Activated T-cell treated with anti-CD3 and anti-CD28 coated beads for 1 hour (primary cell): ENCODE data around the gene SLC13A2.
"Not testable (repeated sequence)": the region's sequence is repeated elsewhere in the genome, so short reads cannot be mapped to it uniquely, and the experiment has no call there.

Source experiments
- DNase-seq: peaks from one replicate; pipeline ENCODE4 v3.0.0-alpha.2; 2020; ENCODE audit warnings: low read depth

Gene SLC13A2

DNA sequence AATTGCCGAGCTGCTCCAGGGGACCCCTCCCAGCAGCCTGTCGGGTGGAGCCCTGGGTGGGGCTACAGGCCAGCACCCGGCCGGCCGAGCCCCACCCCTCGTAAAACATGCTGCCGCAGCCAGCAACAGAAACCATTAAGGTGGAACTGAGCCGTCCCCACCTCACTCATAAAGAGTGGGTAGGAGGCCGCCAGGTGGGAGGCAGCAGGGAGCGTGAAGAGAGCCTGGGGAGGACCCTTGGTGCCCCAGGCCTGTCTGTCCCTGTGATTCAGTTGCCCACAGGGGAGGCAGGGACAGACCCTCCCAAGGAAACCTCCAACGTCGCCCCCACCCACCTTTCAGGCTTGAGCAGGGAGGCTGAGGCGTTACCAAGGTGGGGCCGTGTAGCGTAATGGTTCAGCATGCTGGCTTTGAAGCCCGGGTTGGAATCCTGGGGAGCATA is 41.1 kb downstream of the SLC13A2 start:
- no peak for DNase-seq

DNA sequence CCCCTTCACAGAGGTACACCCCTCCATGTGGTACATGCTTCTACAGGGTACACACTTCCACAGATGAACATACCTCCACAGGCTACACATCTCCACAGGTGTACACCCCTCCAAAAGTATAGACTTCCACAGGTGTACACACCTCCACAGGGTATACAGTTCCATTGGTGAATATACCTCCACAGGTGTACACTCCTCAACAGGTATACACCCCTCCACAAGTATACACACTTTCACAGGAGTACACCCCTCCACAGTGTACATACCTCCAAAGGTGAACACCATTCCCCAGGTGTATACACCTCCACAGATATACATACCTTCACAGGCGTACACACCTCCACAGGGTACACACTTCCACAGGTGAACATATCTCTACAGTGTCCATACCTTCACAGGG is 42.1 kb downstream of the SLC13A2 start:
- no peak for DNase-seq

DNA sequence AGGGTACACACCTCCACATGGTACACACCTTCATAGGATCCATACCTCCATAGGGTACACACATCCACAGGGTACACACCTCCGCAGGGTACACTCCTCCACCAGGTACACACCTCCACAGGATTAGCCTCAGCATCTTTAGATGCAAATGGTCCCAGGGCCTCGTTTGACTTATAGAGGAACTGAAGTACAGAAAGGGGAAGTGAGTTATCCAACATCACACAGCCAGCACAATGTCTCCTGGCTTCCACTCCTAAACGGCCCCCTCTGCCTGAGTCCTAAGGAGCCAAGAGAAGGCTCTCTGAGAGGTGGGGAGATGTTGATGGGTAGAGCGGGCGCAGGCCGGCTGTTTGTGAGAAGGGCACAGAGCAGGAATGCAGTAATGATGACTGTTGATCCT is 44.7 kb downstream of the SLC13A2 start:
- DNase-seq: no peak

DNA sequence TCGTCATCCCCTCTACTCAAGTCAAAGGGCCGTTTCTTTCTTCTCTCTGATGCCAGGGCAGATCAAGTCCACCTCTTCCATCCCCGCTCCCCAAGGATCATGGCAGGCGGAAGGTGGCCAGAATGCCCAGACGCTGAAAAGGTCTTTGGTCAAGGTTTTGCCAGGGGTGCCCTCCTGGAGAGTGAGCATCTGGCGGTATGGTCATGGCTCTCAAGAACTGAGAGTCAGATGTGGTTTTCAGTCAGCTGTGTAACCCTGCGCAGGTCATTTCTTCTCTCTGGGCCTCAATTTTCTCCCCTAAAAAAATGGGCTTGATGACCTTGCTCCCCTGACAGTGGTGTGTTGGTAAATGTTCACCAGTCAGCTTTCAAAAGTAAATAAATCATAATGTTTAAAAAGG is 45.1 kb downstream of the SLC13A2 start:
- DNase-seq: no peak

DNA sequence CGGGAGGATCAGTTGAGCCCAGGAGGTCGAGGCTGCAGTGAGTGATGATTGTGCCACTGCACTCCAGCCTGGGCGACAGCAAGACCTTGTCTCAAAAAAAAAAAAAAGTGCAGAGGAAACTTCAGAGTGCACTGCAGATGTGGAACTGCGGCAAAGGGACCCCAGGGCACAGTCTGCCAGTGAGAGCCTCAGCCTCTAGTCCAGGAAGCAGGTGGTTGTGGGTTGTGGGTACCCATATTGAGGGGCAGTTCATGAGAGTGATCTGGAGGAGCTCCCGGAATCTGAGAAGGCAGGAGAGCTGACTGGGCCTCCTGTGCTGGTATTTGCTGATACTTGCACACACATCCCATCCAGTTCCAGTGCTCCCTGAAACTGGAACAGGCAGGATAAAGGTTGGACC is 45.8 kb downstream of the SLC13A2 start:
- no peak for DNase-seq

DNA sequence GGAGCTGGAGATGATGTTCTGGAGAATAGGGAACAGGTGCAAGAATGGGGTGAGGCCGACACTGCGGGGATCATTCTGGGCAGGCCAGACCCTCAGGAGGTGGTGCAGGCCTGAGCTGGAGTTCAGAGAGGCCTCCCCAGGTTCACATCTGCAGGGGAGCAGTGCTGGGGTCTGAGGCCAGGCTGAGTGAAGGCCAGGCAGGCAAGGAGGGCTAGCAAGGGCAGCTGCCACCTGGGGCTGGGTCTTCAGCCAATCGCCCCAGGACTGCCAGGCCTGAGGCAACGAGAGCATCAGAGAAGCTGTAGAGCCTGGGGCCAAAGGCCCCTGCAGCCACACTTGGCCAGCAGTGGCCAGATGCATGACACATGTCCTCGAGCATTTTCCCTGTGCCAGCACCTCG is 47.2 kb downstream of the SLC13A2 start:
- no peak for DNase-seq

DNA sequence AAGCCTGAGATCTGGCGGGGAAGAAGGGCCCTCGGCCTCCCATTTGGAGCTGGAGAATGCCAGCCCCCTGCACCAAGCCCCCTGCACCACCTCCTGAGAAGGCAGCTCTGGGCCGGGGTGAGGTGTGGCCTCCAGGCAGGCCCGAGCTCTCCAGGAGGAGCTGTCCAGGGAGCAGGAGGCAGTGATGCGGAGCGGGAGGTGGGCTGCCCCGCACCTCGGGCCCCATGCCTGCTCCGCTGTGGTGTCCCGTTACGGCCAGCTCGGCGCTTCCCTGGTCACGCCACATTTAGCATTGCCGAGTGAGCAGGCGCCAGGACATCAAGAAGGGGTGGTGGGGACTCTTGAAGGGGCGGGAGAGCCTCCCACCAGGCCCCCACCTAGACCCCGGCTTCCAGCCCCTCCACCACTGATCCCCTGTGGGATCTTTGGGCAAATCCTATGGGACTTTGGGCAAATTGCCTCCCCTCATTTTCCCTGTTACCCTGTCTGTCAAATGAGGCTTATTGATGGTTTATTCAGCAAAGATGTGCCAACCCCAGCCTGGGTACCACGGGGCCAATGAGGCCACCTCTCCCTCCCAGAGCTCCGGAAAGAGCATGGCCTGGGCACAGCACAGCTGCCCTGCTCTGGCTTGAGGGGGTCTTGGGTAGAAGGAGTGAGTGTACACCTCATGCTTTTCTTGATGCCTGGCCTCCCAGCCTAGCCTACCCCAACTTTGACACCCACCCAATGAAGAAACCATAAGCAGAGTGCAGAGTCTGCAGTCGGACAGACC is 48.1 kb downstream of the SLC13A2 start:
- no peak for DNase-seq

DNA sequence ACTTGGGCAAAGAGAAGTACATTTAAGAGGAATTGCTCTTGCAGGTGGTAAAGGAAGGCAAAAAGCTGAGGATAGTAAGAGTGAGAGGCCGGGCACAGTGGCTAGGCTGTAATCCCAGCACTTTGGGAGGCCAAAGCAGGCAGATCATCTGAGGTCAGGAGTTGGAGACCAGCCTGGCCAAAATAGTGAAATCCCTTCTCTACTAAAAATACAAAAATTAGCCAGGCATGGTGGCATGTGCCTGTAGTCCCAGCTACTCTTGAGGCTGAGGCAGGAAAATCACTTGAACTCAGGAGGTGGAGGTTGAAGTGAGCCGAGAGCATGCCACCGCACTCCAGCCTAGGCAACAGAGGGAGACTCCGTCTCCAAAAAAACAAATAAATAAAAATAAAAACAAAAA is 48.8 kb downstream of the SLC13A2 start:
- DNase-seq: not testable (repeated sequence)

DNA sequence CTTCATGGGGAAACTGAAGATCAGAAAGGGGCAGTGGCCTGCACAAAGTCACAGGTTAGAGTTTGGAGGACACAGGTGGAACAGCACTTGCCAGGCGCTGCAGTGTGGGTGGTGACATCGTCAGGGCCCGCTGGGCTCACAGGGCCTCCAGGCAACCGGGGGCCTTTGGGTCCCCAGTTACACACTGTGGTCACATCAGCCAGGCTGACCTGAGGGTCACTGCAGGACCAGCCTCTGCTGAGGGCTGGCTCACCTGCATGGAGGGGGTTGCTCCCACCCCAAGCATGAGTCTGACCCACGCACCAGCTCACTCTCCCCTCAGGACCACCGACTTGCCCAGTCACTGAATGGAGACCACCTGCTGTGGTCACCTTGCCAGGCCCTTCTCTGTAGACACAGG is 49.7 kb downstream of the SLC13A2 start:
- no peak for DNase-seq

DNA sequence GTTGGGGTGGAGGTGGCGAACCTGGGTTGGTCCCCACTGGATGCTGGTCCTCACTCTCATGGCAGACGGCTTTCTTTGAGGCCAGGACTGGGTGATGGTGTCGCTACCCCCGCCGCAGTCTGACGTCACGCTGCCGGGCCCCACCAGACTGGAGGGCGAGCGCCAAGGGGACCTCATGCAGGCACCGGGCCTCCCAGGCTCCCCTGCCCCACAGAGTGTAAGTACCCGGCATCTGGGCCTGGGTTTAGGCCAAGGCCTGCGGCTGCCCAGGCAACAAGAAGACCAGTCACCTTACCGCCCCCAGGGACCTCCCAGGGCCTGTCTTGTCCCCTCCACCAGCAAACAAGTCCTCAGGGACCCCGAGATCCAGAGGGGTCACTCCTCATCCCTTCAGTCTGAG is 50.4 kb downstream of the SLC13A2 start:
- DNase-seq: no peak

DNA sequence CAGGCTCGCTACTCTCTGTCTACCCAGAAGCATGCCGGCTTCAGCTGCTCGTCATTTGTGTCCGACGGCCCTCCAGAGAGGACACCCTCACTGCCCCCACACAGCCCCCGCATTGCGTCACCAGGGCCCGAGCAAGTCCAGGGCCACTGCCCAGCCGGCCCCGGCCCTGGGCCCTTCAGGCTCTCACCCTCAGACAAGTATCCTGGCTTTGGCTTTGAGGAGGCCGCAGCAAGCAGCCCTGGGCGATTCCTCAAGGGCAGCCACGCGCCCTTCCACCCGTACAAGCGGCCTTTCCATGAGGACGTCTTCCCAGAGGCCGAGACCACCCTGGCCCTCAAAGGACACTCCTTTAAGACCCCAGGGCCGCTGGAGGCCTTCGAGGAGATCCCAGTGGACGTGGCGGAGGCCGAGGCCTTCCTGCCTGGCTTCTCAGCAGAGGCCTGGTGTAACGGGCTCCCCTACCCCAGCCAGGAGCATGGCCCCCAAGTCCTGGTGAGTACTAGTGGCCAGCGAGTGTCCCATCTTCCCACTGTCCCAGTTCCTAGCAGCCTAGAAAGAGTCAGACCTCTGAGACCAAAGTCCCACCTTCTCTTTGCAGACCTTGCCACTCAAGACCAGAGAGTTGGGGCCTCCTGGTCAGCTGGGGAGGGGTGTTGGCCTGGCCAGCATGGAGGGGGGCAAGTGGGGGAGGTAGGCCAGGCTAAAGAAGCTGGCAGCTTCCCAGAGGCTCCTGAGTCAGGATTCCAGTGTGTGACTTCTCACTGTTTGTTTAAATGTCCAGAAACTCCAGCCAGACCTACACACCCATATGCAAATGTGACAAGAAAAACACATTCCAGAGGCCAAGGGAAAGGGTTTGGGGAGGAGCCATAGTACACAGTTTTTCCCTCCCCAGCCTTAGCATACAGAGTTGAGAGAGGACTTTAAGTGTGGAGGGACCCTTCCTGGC is 51.3 kb downstream of the SLC13A2 start:
- DNase-seq: no peak

DNA sequence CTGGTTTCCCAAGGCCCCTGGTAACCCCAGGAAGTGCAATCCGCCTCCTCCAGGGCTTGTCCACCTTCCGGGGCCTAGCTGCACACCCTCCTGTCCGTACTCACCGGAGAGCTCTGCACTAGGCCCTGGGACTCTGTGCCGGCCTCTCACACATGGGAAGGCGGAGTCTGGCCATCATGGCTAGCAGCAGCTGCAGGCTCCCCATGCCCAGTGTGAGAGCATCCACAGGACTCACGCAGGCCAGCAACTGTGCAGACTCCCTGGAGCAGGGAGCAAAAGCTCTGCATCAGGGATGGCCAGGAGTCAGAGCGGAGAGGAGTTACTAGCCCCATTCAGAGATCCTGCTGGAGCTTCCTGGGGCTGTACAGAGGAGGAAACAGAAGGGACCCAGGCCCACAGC is 52.9 kb downstream of the SLC13A2 start:
- DNase-seq: no peak

DNA sequence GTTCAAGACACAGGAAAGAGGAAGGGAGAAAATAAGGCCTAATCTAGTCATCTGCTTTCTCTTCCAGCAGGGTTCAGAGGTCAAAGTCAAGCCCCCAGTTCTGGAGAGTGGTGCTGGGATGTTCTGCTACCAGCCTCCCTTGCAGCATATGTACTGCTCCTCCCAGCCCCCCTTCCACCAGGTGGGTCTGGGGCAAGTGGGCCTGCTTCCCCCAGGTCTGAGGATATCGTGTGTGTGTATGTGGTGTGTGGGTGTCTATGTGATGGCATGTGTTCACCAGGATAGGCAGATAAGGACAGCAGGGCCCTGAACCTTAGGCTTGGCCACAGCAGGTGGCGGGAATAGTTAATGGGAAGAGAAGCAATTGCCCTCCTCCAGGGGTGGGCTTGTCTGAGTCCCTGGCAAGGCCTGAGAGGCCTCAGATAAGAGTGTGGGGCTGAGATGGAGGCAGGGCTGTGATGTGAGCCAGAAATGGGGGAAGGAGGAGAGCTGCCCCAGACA is 53.8 kb downstream of the SLC13A2 start:
- DNase-seq: no peak

DNA sequence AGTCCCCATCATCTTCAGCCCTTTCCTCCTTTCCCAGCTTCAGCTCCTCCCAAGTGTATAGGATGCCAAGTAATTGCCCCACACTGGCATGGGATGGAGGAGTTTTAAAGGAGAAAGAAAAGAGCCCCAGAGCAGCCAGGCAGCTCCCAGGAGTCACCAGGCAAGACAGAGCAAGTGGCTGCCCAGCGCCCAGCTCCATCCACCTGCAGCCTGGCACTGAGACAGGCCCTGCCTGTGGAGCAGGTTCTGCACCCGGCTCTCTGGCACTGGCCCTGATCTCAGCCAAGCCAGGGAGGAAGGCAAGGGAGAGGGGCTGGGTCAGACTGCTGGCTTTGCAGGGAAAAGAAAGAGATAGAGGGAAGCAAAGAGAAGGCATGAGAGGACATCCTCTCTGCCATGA is 54.4 kb downstream of the SLC13A2 start:
- DNase-seq: no peak

DNA sequence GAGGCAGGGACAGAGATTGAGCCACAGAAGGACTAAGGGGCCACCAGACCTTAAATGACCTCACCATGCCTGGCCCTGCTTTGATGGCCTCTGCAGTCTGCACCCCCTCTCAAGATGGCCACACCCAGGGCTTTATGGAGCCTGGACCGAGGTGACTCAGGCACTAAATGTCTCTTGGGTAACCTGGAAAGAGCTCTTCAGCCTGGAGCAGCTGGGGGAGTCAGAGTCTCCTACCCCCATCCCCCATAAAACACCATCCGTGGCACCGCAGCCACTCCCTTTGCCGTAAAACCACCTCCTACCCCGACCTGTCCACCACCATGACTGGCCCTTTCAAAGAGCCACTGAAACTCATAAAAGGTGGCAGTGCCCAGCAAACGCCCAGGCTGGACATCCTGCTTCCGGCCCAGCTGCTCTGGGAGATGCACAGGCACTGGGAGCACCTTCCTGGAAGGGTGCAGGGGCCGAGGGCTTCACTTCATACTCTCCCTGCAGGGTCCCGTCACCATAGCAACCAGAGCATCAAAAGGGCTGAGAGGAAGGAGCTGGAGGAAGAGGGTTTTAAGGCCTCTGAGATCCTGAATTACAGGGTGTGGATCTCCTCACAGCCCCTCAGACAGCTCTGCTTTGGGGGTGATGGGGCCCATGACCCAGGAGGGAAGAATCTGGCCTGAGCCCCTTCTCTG is 55.0 kb downstream of the SLC13A2 start:
- DNase-seq: no peak

DNA sequence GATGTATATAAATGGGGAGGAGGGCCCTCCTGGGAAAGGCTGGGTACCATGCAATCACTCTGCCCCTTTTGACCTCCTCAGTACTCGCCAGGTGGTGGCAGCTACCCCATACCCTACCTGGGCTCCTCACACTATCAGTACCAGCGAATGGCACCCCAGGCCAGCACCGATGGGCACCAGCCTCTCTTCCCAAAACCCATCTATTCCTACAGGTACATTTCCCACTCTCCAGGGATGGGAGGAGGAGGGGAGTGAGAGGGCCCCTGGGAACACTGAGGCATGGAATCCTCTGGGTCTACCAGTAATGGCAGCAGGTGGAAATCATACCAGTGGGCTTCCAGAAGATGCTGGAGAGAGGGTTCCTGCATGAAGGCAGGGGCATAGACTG is 55.6 kb downstream of the SLC13A2 start:
- DNase-seq: no peak

DNA sequence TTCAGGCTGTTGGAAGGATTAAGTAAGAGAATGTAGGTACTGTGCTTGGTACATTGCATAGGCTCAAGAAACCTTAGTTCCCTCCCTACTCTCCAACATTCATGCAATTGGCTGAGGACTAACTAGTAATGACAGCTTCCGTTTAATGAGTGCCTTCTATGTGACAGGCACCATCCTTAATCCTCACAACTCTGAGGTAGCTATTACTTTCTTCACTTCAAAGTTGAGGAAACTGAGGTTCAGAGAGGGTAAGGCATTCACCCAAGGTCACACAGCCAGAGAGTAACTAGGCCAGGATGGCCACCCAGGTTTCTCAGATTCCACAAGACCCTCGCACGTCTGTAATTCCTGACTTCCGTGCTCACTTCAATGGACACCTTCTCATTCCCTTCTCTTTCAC is 56.8 kb downstream of the SLC13A2 start:
- DNase-seq: no peak

DNA sequence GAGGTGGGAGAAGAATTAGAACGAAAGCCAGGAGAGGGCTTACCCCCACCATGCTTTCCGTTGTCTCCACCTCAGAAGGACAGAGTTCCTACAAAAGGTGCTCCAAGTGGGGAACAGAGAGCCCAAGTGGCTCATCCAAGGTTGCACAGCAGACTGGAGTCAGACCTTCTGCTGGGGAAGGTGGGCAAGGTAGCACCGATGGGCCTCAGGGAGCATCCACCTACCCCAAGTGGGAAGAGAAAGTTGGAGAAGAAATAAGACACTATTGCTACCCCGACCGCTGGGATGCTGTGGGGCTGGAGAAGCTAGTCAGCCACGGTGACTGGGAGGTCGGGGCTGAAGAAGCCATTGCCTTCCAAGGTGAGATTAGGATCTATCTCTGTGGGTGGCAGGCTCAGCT is 57.5 kb downstream of the SLC13A2 start:
- DNase-seq: no peak

DNA sequence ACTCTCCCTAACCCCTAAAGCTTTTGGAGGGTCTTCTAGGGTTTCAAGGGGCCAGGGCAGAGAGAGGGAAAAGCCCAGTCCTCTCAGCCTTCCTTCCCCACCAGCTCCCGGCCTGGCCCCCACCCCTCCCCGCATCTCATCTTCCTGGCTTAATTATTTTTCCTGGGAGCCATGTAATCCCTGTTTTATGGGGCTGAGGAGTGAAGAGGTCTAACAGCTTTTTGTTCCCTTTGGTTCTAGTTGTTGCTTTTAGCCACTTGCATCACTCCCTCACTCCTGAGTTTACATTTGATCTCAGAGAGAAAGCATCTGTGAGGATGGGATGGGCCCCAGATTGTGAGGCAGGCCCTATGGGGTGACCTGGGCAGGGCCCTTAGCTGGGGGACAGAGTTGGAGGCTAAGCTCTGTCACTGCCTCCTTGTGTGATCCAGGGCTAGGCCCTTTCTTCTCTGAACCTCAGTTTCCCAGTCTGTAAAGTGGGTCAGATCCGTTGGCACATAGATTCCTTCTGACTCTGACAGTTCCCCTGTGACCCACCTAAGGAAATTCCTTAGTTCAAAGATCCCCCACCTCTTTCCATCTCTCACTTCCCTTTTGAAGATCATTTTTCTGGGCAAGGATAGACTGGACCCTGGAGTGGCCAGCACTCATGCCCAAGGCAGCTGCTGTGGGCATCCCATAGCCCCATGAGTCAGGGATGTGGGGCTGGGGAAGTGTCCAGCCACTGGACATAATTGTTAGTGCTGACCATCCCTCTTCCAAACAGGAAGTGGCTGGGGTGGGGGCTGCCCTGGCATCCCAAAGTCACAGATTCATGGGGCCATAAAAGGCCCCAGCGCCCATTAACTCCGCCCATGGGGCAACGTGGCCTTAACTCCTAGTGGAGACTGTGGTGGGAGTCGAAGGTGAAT is 58.9 kb downstream of the SLC13A2 start:
- DNase-seq: no peak

DNA sequence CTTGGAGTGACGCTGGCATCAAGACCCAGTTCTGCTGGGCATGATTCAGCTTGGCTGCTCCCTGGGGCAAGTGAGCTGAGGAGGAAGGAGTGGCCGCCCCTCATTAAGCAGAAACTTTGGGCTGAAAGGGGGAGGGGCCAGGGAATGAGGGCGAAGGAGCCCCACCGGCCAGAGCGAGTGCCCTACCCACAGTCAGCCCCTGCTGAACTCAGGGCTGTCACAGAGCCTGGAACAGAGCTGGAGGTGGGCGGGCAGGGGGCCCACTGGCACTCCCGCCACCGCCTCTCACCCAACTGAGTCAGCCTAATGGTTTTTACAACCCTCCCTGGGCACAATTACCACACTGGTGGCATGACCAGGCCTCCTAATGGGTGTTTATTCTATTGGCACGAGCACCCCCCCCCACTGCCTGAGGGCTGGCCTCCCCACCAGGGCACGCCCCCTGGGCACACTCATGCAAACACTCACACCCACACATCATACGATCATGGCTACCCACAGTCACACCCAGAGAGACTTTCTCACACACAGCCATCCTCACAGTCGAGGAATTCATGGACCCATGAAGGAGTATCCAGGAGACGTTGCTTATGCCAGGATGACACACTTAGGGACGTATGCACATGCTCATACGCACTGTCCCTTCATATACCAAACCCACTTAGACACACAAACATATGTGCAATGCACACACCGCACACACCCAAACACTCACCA is 59.8 kb downstream of the SLC13A2 start:
- DNase-seq: no peak
